GM23338 (cell line): ENCODE measurements around the gene GRAMD1B.

ENCODE experiments used
- CREB1 ChIP-seq: fragments of 250-450 bp; sonication (Bioruptor Pico); IDR thresholded peaks from 2 replicates; pipeline ENCODE4 v1.5.0; 2020; ENCODE audit warnings: low read depth, mild to moderate bottlenecking, moderate library complexity
- EZH2 ChIP-seq: fragments of 200-600 bp; sonication (generic); IDR thresholded peaks from one replicate; pipeline ENCODE4 v1.8.0; 2017; ENCODE audit warnings: antibody characterized with exemption, mild to moderate bottlenecking, low read depth; ENCODE audit not compliant: unreplicated experiment
- EZH2phosphoT487 ChIP-seq: fragments of 200-600 bp; sonication (generic); IDR thresholded peaks from one replicate; pipeline ENCODE4 v1.8.1; 2018; ENCODE audit warnings: antibody characterized with exemption; ENCODE audit not compliant: unreplicated experiment
- NANOG ChIP-seq: IDR thresholded peaks from 2 replicates; pipeline ENCODE4 v1.6.1; 2016; ENCODE audit warnings: antibody characterized with exemption, borderline replicate concordance
- POLR2AphosphoS5 ChIP-seq: IDR thresholded peaks from 2 replicates; pipeline ENCODE4 v1.6.1; 2016; ENCODE audit warnings: antibody characterized with exemption, low read depth
- STAT1 ChIP-seq: IDR thresholded peaks from one replicate; pipeline ENCODE4 v1.6.1; 2016; ENCODE audit warnings: antibody characterized with exemption; ENCODE audit not compliant: unreplicated experiment
- ZNF331 ChIP-seq: fragments of 250-450 bp; sonication (Bioruptor Pico); IDR thresholded peaks from 2 replicates; pipeline ENCODE4 v1.5.0; 2020; ENCODE audit warnings: low read depth, mild to moderate bottlenecking, moderate library complexity
- TF ChIP-seq, protein P1 (sequence below), 2 experiments: fragments of 200-600 bp in 1 of 2; sonication (generic) in 1 of 2; conservative IDR thresholded peaks; 2 replicates each; pipeline versions ENCODE4 v1.5.1 to v1.6.1; 2016 to 2017; ENCODE audit warnings: antibody characterized with exemption in 2 of 2, low read depth in 2 of 2, mild to moderate bottlenecking in 2 of 2, moderate library complexity in 1 of 2

DNA sequence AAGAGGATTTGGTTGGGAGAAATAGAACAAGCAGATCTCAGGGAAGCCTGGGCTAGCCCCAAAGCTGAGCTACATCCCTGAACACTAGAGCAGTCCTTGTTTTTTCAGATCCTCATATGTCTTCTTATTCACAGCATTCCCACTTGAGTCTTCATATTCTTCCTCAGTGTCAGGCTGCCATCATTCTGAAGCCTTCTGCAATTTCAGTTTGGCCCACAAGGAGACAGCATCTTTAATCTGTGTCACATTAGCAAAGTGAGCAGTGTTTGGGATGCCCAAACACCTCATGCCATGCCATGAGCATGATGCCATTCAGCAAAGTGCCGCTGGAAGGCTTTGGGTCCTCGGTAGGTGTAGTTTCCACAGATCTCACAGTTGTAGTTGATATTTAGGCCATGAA, 167.8 kb downstream of the GRAMD1B start:
- TF ChIP-seq POLR2AphosphoS5, result no peak
- TF ChIP-seq, protein P1, sequence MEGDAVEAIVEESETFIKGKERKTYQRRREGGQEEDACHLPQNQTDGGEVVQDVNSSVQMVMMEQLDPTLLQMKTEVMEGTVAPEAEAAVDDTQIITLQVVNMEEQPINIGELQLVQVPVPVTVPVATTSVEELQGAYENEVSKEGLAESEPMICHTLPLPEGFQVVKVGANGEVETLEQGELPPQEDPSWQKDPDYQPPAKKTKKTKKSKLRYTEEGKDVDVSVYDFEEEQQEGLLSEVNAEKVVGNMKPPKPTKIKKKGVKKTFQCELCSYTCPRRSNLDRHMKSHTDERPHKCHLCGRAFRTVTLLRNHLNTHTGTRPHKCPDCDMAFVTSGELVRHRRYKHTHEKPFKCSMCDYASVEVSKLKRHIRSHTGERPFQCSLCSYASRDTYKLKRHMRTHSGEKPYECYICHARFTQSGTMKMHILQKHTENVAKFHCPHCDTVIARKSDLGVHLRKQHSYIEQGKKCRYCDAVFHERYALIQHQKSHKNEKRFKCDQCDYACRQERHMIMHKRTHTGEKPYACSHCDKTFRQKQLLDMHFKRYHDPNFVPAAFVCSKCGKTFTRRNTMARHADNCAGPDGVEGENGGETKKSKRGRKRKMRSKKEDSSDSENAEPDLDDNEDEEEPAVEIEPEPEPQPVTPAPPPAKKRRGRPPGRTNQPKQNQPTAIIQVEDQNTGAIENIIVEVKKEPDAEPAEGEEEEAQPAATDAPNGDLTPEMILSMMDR (conservative IDR thresholded peaks at IDR 0.05; ENCODE audit: low read depth in 2 of 2), result peak in 1 of 2 experiments; percentile 21; a peak in 2 of 4 replicates
- no peak for TF ChIP-seq NANOG
- no peak for TF ChIP-seq EZH2
- TF ChIP-seq CREB1 (CRISPR knock-in tag), result no peak
- TF ChIP-seq STAT1, result no peak
- TF ChIP-seq ZNF331 (CRISPR knock-in tag), result no peak
- TF ChIP-seq EZH2phosphoT487, result no peak
